ENCODE data around the gene TNNT1.
A peak's percentile ranks its signal among the peaks of the same experiment; 100 is the strongest.

TNNT1 gene

DNA sequence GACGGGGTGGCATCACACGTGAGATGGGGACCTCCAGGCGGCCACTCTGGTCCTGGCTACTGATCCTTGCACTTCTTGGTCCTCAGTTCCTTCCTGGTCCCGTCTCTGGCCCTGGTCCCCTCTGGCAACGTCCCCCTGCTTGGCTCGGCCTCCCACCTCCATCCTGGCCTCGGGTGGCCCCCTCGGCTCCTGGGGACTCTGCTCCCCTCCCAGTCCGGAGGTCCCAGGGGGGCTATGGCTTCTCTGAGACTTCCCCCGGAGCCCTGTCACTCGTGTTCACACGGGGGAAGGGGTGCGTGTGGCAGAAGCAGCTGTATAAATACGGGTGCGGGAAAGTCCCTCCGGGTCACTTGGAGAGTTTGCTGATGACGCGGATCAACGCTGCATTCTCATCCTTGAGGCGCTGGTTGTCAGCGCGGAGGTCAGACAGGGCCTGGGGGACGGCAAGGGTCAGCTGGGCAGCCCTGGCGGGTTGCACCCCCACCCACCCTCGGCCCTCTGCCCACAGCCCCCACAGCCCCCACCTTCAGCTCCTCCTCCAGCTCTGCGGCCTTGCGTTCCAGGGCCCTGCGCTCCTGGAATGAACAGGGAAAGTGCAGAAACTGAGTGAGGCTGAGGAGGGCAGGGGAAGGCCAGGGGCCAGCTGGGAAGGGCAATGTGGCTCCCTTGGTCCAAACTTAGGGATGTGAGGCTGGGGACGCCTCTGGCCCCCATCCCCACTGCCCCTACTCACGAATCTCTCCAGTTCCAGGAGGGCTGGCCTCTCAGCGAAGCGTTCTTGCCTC is 57.7 kb downstream of the TNNT1 start:
- no peak overlapping the region for H3K4me3 Mint-ChIP-seq
- DNase-seq: no peak
- no peaks in the 10 kb centered on the region for H3K9me3 Mint-ChIP-seq
- peaks cover 4% of the 10 kb centered on the region for H3K36me3 Mint-ChIP-seq (ENCODE audit: low read depth)
- H3K4me1 Mint-ChIP-seq: peaks cover 40% of the 10 kb centered on the region
- H3K27me3 Mint-ChIP-seq (ENCODE audit: low read depth, poor library complexity): peaks cover 15% of the 10 kb centered on the region
- no peak overlapping the region for H3K27ac Mint-ChIP-seq
- TF ChIP-seq, protein P1, sequence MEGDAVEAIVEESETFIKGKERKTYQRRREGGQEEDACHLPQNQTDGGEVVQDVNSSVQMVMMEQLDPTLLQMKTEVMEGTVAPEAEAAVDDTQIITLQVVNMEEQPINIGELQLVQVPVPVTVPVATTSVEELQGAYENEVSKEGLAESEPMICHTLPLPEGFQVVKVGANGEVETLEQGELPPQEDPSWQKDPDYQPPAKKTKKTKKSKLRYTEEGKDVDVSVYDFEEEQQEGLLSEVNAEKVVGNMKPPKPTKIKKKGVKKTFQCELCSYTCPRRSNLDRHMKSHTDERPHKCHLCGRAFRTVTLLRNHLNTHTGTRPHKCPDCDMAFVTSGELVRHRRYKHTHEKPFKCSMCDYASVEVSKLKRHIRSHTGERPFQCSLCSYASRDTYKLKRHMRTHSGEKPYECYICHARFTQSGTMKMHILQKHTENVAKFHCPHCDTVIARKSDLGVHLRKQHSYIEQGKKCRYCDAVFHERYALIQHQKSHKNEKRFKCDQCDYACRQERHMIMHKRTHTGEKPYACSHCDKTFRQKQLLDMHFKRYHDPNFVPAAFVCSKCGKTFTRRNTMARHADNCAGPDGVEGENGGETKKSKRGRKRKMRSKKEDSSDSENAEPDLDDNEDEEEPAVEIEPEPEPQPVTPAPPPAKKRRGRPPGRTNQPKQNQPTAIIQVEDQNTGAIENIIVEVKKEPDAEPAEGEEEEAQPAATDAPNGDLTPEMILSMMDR (IDR thresholded peaks at IDR 0.05): no peak

GRCh38 chr19:55090564-55090963 is 58.4 kb downstream of the TNNT1 start:
- Mint-ChIP-seq H3K4me1 (peaks cover 45% of the 10 kb centered on the region), H3K27ac (no peak overlapping the region), H3K27me3 (ENCODE audit: low read depth, poor library complexity) (peaks cover 22% of the 10 kb centered on the region), H3K36me3 (ENCODE audit: low read depth) (peaks cover 4% of the 10 kb centered on the region), H3K4me3 (no peak overlapping the region), H3K9me3 (no peaks in the 10 kb centered on the region)
- TF ChIP-seq, protein P1 (IDR thresholded peaks at IDR 0.05): no peak
- no peak for DNase-seq

DNA sequence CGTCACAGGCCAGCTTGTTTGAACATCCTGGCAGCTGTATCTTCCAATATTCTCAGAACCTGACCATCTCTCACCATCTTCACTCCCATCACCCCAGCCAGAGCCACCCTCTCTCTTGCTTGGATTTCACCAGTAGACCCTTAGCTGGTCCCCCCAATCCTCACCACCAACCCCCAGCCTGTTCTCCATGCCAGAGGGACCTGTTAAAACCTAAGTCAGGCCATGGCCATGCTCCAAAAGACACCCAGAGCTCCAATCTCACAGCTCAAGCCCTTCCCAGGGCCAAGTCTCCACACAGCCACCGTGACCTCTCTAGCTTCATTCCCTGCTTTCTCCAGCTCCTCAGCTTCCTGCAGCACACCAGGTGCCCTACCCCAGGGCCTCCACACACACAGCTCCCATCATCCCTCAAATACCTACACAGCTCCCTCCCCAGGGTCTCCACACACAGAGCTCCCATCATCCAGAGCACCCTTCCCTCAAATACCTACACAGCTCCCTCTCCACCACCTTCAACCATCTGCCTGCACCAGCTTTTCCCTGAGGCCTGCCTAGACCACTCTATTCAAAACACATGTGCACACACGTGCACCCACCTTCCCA is 59.6 kb downstream of the TNNT1 start:
- Mint-ChIP-seq H3K36me3 (ENCODE audit: low read depth) (no peaks in the 10 kb centered on the region), H3K4me3 (no peak overlapping the region), H3K27ac (peak overlapping the region; percentile 65), H3K4me1 (peaks cover 40% of the 10 kb centered on the region), H3K27me3 (ENCODE audit: low read depth, poor library complexity) (peaks cover 30% of the 10 kb centered on the region), H3K9me3 (no peaks in the 10 kb centered on the region)
- TF ChIP-seq, protein P1 (IDR thresholded peaks at IDR 0.05): no peak
- no peak for DNase-seq

DNA sequence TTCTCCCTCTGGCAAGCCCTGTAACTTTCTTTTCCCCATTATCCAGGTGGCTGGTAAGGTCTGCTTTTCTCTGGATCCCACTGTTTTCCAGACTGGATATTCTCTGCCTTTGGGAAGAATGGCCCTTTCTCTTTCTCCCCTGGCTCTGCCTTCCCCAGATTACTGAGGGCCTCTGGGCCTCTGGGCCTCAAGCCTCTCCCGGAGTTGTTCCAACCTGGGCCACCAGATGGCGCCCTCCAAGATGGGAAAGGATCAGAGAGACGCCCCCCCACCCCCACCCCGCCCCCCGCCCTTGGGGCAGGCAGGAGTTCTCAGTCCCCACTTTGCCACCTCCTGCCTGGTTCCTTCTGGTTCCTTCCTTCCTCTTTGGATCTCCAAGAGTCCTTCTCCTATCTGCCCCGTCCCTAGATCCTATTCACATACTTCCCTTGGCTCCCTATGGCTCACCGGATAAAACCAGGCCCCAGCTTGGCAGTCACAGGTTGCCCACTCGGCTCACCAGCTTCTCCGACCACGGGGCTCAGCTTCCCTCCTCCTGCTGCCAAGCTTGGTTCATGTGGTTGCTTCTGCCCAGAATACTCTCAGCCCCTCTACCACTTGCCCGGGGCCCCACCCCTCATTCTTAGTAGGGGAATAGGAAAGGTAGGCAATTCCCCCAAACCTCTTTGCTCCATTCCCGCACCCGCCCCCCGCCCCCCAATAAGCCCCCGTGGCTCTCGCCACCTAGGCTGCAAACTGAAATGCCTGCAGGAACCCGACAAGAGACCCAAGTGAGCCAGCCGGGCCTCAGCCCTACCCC is 60.3 kb downstream of the TNNT1 start:
- no peaks in the 10 kb centered on the region for H3K9me3 Mint-ChIP-seq
- peak overlapping the region; percentile 87 for H3K4me3 Mint-ChIP-seq
- no peaks in the 10 kb centered on the region for H3K36me3 Mint-ChIP-seq (ENCODE audit: low read depth)
- peak overlapping the region; percentile 69 for H3K27ac Mint-ChIP-seq
- H3K27me3 Mint-ChIP-seq (ENCODE audit: low read depth, poor library complexity): peaks cover 37% of the 10 kb centered on the region
- TF ChIP-seq, protein P1 (IDR thresholded peaks at IDR 0.05): peak; percentile 92
- DNase-seq: peak; percentile 97
- peaks cover 46% of the 10 kb centered on the region for H3K4me1 Mint-ChIP-seq

GRCh38 chr19:55088021-55088451 is 61.0 kb downstream of the TNNT1 start:
- TF ChIP-seq, protein P1 (IDR thresholded peaks at IDR 0.05): no peak
- Mint-ChIP-seq H3K36me3 (ENCODE audit: low read depth) (no peaks in the 10 kb centered on the region), H3K27ac (no peak overlapping the region), H3K27me3 (ENCODE audit: low read depth, poor library complexity) (peaks cover 44% of the 10 kb centered on the region), H3K9me3 (peaks cover 2% of the 10 kb centered on the region), H3K4me3 (peak overlapping the region; percentile 87), H3K4me1 (peaks cover 48% of the 10 kb centered on the region)
- no peak for DNase-seq

Data from nephron progenitor cell (in vitro differentiated cells).